B cell (primary cell): ENCODE measurements around the gene GABRR2.

Experiments
- EZH2 ChIP-seq: IDR thresholded peaks from 2 replicates; pipeline ENCODE4 v1.6.1; 2012; ENCODE audit warnings: borderline replicate concordance, low read depth, mild to moderate bottlenecking, moderate library complexity, low read length; ENCODE audit not compliant: insufficient read depth, poor library complexity, severe bottlenecking
- TF ChIP-seq, protein P1 (sequence below): fragments of 200-600 bp; IDR thresholded peaks from one replicate; pipeline ENCODE4 v1.8.0; 2022; ENCODE audit warnings: antibody characterized with exemption, mild to moderate bottlenecking

- TF ChIP-seq, protein P1, sequence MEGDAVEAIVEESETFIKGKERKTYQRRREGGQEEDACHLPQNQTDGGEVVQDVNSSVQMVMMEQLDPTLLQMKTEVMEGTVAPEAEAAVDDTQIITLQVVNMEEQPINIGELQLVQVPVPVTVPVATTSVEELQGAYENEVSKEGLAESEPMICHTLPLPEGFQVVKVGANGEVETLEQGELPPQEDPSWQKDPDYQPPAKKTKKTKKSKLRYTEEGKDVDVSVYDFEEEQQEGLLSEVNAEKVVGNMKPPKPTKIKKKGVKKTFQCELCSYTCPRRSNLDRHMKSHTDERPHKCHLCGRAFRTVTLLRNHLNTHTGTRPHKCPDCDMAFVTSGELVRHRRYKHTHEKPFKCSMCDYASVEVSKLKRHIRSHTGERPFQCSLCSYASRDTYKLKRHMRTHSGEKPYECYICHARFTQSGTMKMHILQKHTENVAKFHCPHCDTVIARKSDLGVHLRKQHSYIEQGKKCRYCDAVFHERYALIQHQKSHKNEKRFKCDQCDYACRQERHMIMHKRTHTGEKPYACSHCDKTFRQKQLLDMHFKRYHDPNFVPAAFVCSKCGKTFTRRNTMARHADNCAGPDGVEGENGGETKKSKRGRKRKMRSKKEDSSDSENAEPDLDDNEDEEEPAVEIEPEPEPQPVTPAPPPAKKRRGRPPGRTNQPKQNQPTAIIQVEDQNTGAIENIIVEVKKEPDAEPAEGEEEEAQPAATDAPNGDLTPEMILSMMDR = no peak
- TF ChIP-seq EZH2 = no peak
Measured at GRCh38 chr6:89339565-89339964, 24.5 kb upstream of the GABRR2 start.
